ENCODE results near the gene APOL2.
"Not testable (repeated sequence)": the region's sequence is repeated elsewhere in the genome, so short reads cannot be mapped to it uniquely, and the experiment has no call there.

APOL2 gene

GRCh38 chr22:36271231-36271630 lies 31.9 kb upstream of the APOL2 start:
- H3K4me3 Mint-ChIP-seq, DNase-seq, ATAC-seq, H3K9me3 Mint-ChIP-seq, H3K27me3 Mint-ChIP-seq: not testable (repeated sequence)
- Mint-ChIP-seq H3K27ac (peak overlapping the region in 1 of 2 donors; percentile 46), H3K4me1 (peaks cover 18% of the 10 kb centered on the region)

GRCh38 chr22:36267896-36268485 lies 28.7 kb upstream of the APOL2 start:
- H3K27ac Mint-ChIP-seq: no peak overlapping the region
- H3K4me3 Mint-ChIP-seq: no peak overlapping the region
- no peaks in the 10 kb centered on the region for H3K9me3 Mint-ChIP-seq
- DNase-seq (no peak), ATAC-seq (no peak)
- H3K4me1 Mint-ChIP-seq: no peaks in the 10 kb centered on the region
- no peaks in the 10 kb centered on the region for H3K27me3 Mint-ChIP-seq

- Mint-ChIP-seq H3K9me3 (no peaks in the 10 kb centered on the region), H3K4me3 (no peak overlapping the region), H3K4me1 (no peaks in the 10 kb centered on the region), H3K27ac (peak overlapping the region in 1 of 2 donors; percentile 75), H3K27me3 (no peaks in the 10 kb centered on the region)
- ATAC-seq (no peak), DNase-seq (no peak)
Observed at GRCh38 chr22:36267058-36267457, 27.7 kb upstream of the APOL2 start.

- not testable (repeated sequence) for H3K27me3 Mint-ChIP-seq
Observed at GRCh38 chr22:36263886-36264664, 24.7 kb upstream of the APOL2 start.

GRCh38 chr22:36263216-36263673 lies 23.9 kb upstream of the APOL2 start:
- Mint-ChIP-seq H3K4me1 (peaks cover 14% of the 10 kb centered on the region), H3K27ac (peak overlapping the region in 1 of 2 donors; percentile 32)
- H3K9me3 Mint-ChIP-seq, DNase-seq, H3K27me3 Mint-ChIP-seq, ATAC-seq, H3K4me3 Mint-ChIP-seq: not testable (repeated sequence)

More at GRCh38 chr22:36263886-36264664, 24.7 kb upstream of the APOL2 start:
- not testable (repeated sequence) for DNase-seq, H3K4me1 Mint-ChIP-seq, H3K9me3 Mint-ChIP-seq, ATAC-seq, H3K4me3 Mint-ChIP-seq
- peak overlapping the region; percentile 19 to 67 for H3K27ac Mint-ChIP-seq

- not testable (repeated sequence) for ATAC-seq, DNase-seq, H3K4me3 Mint-ChIP-seq, H3K27ac Mint-ChIP-seq, H3K27me3 Mint-ChIP-seq, H3K9me3 Mint-ChIP-seq
- peaks cover 23% of the 10 kb centered on the region for H3K4me1 Mint-ChIP-seq
Observed at GRCh38 chr22:36262307-36262706, 23.0 kb upstream of the APOL2 start.

- not testable (repeated sequence) for H3K4me3 Mint-ChIP-seq, ATAC-seq, H3K27me3 Mint-ChIP-seq, H3K9me3 Mint-ChIP-seq, DNase-seq, H3K27ac Mint-ChIP-seq
- H3K4me1 Mint-ChIP-seq: peaks cover 29% of the 10 kb centered on the region
Observed at GRCh38 chr22:36261675-36262074, 22.3 kb upstream of the APOL2 start.

- Mint-ChIP-seq H3K27me3 (no peaks in the 10 kb centered on the region), H3K4me1 (peaks cover 49% of the 10 kb centered on the region), H3K27ac (peak overlapping the region; percentile 79 to 91), H3K4me3 (peak overlapping the region in 1 of 2 donors; percentile 35), H3K9me3 (no peaks in the 10 kb centered on the region)
- no peak for DNase-seq
- ATAC-seq: no peak
Observed at GRCh38 chr22:36259615-36260300, 20.4 kb upstream of the APOL2 start.

GRCh38 chr22:36258701-36259614 lies 19.6 kb upstream of the APOL2 start:
- DNase-seq (peak; percentile 31 to 73), ATAC-seq (peak; percentile 95)
- H3K4me3 Mint-ChIP-seq: peak overlapping the region; percentile 45 to 66
- H3K27ac Mint-ChIP-seq: peak overlapping the region; percentile 91 to 95
- no peaks in the 10 kb centered on the region for H3K27me3 Mint-ChIP-seq
- peaks cover 57% of the 10 kb centered on the region for H3K4me1 Mint-ChIP-seq
- H3K9me3 Mint-ChIP-seq: no peaks in the 10 kb centered on the region

GRCh38 chr22:36257948-36258670 lies 18.8 kb upstream of the APOL2 start:
- ATAC-seq (no peak), DNase-seq (no peak)
- peak overlapping the region; percentile 91 to 95 for H3K27ac Mint-ChIP-seq
- peaks cover 65% of the 10 kb centered on the region for H3K4me1 Mint-ChIP-seq
- H3K4me3 Mint-ChIP-seq: peak overlapping the region; percentile 45 to 66
- no peaks in the 10 kb centered on the region for H3K9me3 Mint-ChIP-seq
- H3K27me3 Mint-ChIP-seq: no peaks in the 10 kb centered on the region

- Mint-ChIP-seq H3K4me1 (peaks cover 73% of the 10 kb centered on the region), H3K27me3 (no peaks in the 10 kb centered on the region)
Observed at GRCh38 chr22:36257308-36257707, 18.0 kb upstream of the APOL2 start.

GRCh38 chr22:36256478-36256877 lies 17.2 kb upstream of the APOL2 start:
- Mint-ChIP-seq H3K9me3 (no peaks in the 10 kb centered on the region), H3K4me1 (peaks cover 80% of the 10 kb centered on the region)

More at GRCh38 chr22:36257308-36257707, 18.0 kb upstream of the APOL2 start:
- no peak overlapping the region for H3K27ac Mint-ChIP-seq
- no peaks in the 10 kb centered on the region for H3K9me3 Mint-ChIP-seq
- DNase-seq: no peak
- no peak for ATAC-seq
- H3K4me3 Mint-ChIP-seq: no peak overlapping the region

GRCh38 chr22:36255572-36255971 lies 16.2 kb upstream of the APOL2 start:
- peaks cover 80% of the 10 kb centered on the region for H3K4me1 Mint-ChIP-seq
- not testable (repeated sequence) for DNase-seq, H3K9me3 Mint-ChIP-seq, H3K27me3 Mint-ChIP-seq, ATAC-seq, H3K27ac Mint-ChIP-seq
- H3K4me3 Mint-ChIP-seq: peak overlapping the region; percentile 25 to 96

More at GRCh38 chr22:36256478-36256877, 17.2 kb upstream of the APOL2 start:
- DNase-seq (no peak), ATAC-seq (no peak)
- Mint-ChIP-seq H3K27me3 (no peaks in the 10 kb centered on the region), H3K27ac (peak overlapping the region; percentile 8 to 77), H3K4me3 (no peak overlapping the region)

Measured in stimulated activated naive CD8-positive, alpha-beta T cell treated with anti-CD3 and anti-CD28 coated beads, Interleukin-15, amount 100 ng/mL, for 72 hours (primary cell).